AG09319 (cell line): ENCODE data around the gene ZMYM2.

Experiments used
- DNase-seq: peaks from one replicate; pipeline ENCODE4 v3.0.0-alpha.2; 2010; ENCODE audit warnings: low read depth; ENCODE audit errors: extremely low read depth
- CTCF ChIP-seq: IDR thresholded peaks from 2 replicates; pipeline ENCODE4 v1.5.1; 2011; ENCODE audit warnings: low read depth, mild to moderate bottlenecking, inconsistent platforms, low read length, moderate library complexity

Gene ZMYM2

GRCh38 chr13:20058476-20058875 lies 99.9 kb downstream of the ZMYM2 start:
- TF ChIP-seq CTCF: no peak
- no peak for DNase-seq

GRCh38 chr13:20064128-20064527 lies 105.6 kb downstream of the ZMYM2 start:
- TF ChIP-seq CTCF: no peak
- DNase-seq: no peak

- no peak for DNase-seq
- no peak for TF ChIP-seq CTCF
Measured at GRCh38 chr13:20065516-20065915, 107.0 kb downstream of the ZMYM2 start.

- DNase-seq: peak; percentile 7
Measured at GRCh38 chr13:20069956-20070355, 111.4 kb downstream of the ZMYM2 start.

GRCh38 chr13:20073775-20074174 lies 115.2 kb downstream of the ZMYM2 start:
- no peak for TF ChIP-seq CTCF
- DNase-seq: no peak

More at GRCh38 chr13:20069956-20070355, 111.4 kb downstream of the ZMYM2 start:
- no peak for TF ChIP-seq CTCF

- DNase-seq: no peak
- TF ChIP-seq CTCF: no peak
Measured at GRCh38 chr13:20074966-20075365, 116.4 kb downstream of the ZMYM2 start.

- no peak for DNase-seq
- TF ChIP-seq CTCF: no peak
Measured at GRCh38 chr13:20077086-20077485, 118.6 kb downstream of the ZMYM2 start.
